GM19324 (cell line): Measurements from ENCODE around the gene PTP4A2.

Experiments
- ATAC-seq: cut with Tn5 transposase; IDR thresholded peaks from one replicate; pipeline ENCODE4 v1.9.1; 2021; ENCODE audit warnings: mild to moderate bottlenecking, moderate library complexity; ENCODE audit not compliant: unreplicated experiment, low FRiP score

The PTP4A2 gene

DNA sequence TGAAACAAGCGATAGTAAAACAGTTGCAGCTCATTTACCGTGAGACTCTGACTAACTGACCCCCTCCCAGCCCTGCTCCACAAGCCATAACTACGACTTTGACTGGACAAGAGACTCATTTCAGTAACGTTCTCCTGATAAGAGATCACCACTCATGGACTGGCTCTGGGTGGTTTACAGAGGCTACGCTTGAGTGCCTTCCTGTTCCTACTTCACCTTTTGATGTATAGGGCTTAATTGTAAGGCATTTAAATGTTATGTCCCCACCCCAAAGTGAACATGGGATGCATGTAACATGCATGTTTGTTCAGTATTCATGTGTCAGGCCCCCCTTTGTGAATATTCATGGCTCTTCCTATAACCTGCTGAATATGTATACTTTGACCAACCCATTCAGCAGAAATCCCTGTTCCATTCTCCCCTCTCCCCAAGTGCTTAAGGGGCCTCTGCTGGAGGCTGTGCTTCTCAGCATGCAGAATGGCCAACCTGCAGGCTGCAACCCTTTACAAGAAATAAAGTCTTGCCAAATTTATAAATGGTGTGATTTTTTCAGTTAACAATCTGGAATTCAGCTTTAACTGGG lies 71.6 kb downstream of the PTP4A2 start:
- no peak for ATAC-seq

DNA sequence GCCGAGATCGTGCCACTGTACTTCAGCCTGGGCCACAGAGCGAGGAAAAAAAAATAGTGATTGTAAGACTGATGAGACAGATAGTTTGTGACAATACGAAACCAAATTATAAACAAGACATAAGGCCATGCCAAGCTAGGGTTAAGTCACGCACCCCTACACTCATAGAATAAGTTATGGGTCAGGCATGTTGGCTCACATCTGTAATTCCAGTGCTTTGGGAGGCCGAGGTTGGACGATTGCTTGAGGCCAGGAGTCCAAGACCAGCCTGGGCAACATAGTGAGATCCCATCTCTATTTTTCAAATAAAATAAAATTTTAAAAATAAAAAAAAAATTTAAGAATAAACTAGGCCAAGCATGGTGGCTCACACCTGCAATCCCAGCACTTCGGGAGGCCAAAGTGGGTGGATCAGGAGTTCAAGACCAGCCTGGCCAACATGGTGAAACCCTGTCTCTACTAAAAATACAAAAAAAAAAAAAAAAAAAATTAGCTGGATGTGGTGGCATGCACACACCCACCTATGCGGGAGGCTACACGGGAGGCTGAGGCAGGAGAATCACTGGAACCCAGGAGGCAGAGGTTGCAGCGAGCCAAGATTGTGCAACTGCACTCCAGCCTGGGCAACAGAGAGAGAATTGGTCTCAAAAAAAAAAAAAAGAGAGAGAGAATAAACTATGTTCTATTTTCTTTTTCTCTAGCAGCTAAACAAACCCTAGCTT lies 72.3 kb downstream of the PTP4A2 start:
- ATAC-seq: no peak

DNA sequence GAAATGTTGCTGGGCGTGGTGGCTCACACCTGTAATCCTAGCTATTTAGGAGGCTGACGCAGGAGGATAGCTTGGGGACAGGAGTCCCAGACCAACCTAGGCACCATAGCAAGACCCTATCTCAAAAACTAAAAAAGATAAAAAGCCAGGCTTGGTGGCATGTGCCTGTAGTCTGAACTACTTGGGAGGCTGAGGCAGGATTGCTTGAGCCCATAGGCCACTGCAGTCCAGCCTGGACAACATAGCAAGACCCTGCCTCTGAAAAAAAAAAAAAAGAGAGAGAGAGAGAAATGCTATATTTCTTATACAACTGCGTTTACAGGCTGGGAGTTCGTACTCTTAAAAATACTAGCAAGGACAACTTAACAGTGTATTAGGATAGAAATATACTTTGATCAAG lies 76.1 kb downstream of the PTP4A2 start:
- ATAC-seq: no peak

DNA sequence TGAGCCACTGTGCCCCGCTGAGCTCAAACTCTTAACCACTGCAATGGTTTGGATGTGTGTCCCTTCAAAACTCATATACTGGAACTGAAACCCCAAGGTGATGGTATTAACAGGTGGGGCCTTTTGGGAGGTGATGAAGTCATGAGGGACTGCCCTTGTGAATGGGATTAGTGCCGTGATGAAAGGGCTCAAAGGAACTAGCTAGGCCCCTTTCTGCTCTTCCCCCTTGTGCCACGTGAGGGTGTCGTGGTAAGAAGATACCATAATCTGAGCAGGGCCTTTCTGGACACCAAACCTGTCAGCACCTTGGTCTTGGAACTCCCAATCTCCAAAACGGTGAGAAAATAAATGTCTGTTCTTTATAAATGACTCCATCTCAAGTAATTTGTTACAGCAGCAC lies 76.8 kb downstream of the PTP4A2 start:
- no peak for ATAC-seq

DNA sequence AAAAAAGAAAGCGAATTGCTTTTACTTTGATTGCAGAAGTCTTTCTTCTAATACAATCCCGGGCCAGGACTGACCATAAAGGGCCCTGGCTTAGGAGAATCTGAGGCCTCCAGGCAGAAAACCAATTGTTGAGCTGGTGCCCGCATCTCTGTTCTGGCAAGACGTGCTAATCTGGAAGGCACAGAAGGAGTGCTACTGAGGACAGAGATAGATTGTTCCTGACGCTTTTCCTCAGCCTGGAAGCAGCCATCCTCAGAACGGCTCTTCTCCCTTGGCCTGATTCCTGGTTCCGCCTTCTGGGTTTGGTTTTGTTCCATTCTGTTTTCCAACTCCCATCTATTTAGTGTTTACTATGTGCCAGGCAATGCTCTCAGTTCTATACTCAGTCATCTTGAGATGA lies 77.6 kb downstream of the PTP4A2 start:
- ATAC-seq: no peak

DNA sequence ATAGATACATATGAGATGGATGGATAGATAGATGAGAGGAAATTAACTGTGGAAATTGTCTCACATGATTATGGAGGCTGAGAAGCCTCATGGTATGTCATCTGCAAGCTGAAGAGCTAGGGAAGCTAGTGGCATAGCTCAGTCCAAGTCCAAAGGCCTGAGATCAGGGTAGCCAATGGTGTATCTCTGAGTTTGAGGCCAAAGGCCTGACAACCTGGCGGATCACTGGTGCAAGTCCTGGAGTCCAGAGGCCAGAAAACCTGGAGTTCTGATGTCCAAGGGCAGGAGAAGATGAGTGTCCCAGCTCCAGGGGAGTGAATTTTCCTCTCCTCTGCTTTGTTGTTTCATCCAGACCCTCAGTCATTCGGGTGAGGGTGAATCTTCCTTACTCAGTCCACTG lies 78.4 kb downstream of the PTP4A2 start:
- no peak for ATAC-seq

DNA sequence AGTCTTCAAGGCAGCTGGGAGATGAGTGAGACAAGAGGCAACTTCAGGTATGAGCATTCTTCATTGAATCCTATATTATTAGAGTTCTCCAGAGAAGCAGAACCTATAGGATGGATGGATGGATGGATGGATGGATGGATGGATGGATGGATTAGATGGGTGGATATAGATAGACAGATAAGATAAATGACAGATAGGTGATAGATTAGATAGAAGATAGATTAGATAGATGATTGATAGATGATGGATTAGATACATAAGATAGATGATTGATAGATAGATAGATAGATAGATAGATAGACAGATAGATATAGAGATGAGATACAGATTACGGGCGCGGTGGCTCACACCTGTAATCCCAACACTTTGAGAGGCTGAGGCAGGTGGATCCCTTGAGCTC lies 79.1 kb downstream of the PTP4A2 start:
- no peak for ATAC-seq

DNA sequence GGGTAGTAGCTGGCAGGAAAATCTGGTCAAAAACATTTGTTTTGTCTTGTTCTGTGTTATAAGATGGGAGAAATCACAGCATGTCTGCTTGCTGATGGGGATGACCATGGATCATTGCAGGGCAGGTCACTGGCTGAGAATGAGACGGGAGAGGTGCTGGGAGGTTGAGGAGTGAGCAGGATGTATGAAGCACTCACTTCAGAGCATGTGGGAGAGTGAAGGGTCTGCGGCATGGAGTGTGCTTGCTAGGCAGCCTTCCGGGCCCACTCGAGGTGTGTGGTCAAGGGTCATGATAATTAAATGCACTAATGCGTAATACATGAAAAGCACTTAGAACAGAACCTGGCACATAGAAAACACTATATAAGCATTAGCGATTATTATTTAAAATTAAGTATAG lies 80.3 kb downstream of the PTP4A2 start:
- no peak for ATAC-seq
